GM23338 (cell line): ENCODE measurements around the gene SIRPD. TPM values are rescaled to one million over a fixed set of nuclear protein-coding genes. Genes with fewer than 3 reads are reported as not detected.

ENCODE experiments used
- ATAC-seq: fragments of 200-7000 bp; cut with Tn5 transposase; 3 replicates; pipeline ENCODE4 v1.9.1; 2020
- DNase-seq: peaks from one replicate; pipeline ENCODE4 v3.0.0-alpha.2; 2015; ENCODE audit warnings: low spot score
- H2AFZ ChIP-seq: fragments of 200-600 bp; sonication (generic); 2 replicates; pipeline ENCODE4 v1.8.0; 2016; ENCODE audit warnings: antibody characterized with exemption, mild to moderate bottlenecking, moderate library complexity
- H3F3A ChIP-seq: fragments of 200-600 bp; sonication (generic); replicated peaks from 2 replicates; pipeline ENCODE4 v1.8.0; 2017; ENCODE audit warnings: antibody characterized with exemption, mixed run types, low read depth
- H3K27ac ChIP-seq: fragments of 200-600 bp; sonication (generic); 2 replicates; pipeline ENCODE4 v1.6.1; 2016; ENCODE audit warnings: low read depth
- H3K27me3 ChIP-seq: fragments of 200-600 bp; sonication (generic); 2 replicates; pipeline ENCODE4 v1.8.0; 2016; ENCODE audit warnings: mild to moderate bottlenecking, mixed run types, moderate library complexity; ENCODE audit not compliant: insufficient read depth
- H3K36me3 ChIP-seq: fragments of 200-600 bp; sonication (generic); 2 replicates; pipeline ENCODE4 v1.8.0; 2016; ENCODE audit warnings: mild to moderate bottlenecking; ENCODE audit not compliant: insufficient read depth
- H3K4me1 ChIP-seq: fragments of 200-600 bp; sonication (generic); 2 replicates; pipeline ENCODE4 v1.8.0; 2016; ENCODE audit warnings: mild to moderate bottlenecking, moderate library complexity; ENCODE audit not compliant: insufficient read depth
- H3K4me2 ChIP-seq: fragments of 200-600 bp; sonication (generic); 2 replicates; pipeline ENCODE4 v1.7.1; 2017; ENCODE audit warnings: mixed run types
- H3K4me3 ChIP-seq: fragments of 200-600 bp; sonication (generic); 2 replicates; pipeline ENCODE4 v1.6.1; 2016; ENCODE audit warnings: mixed run types
- H3K79me2 ChIP-seq: fragments of 200-600 bp; sonication (generic); replicated peaks from 2 replicates; pipeline ENCODE4 v1.8.0; 2017; ENCODE audit warnings: mild to moderate bottlenecking; ENCODE audit not compliant: insufficient read depth
- H3K9me2 ChIP-seq: fragments of 200-600 bp; sonication (generic); 2 replicates; pipeline ENCODE4 v1.8.0; 2017; ENCODE audit not compliant: insufficient read depth
- H4K20me1 ChIP-seq: fragments of 200-600 bp; sonication (generic); replicated peaks from 2 replicates; pipeline ENCODE4 v1.8.0; 2017; ENCODE audit warnings: mild to moderate bottlenecking; ENCODE audit not compliant: insufficient read depth
- H3K27ac Mint-ChIP-seq: 2 replicates; pipeline ENCODE4 v1.8.0; 2020; ENCODE audit warnings: inconsistent platforms, mild to moderate bottlenecking, moderate library complexity, mixed read lengths
- H3K27me3 Mint-ChIP-seq: 3 replicates; pipeline ENCODE4 v1.8.0; 2022; ENCODE audit warnings: low read depth, mild to moderate bottlenecking, moderate library complexity, mixed read lengths, inconsistent platforms; ENCODE audit not compliant: insufficient read depth, poor library complexity
- H3K36me3 Mint-ChIP-seq: 3 replicates; pipeline ENCODE4 v1.8.0; 2021; ENCODE audit warnings: low read depth, mild to moderate bottlenecking, inconsistent platforms, moderate library complexity, mixed read lengths
- H3K4me1 Mint-ChIP-seq: 3 replicates; pipeline ENCODE4 v1.8.0; 2020; ENCODE audit warnings: mild to moderate bottlenecking, inconsistent platforms, mixed read lengths
- H3K4me3 Mint-ChIP-seq: 3 replicates; pipeline ENCODE4 v1.8.0; 2021; ENCODE audit warnings: moderate library complexity, mild to moderate bottlenecking, inconsistent platforms, mixed read lengths
- H3K9me3 Mint-ChIP-seq: 3 replicates; pipeline ENCODE4 v1.8.0; 2020; ENCODE audit warnings: moderate library complexity, mild to moderate bottlenecking, inconsistent platforms, mixed read lengths
- CREB1 ChIP-seq: fragments of 250-450 bp; sonication (Bioruptor Pico); IDR thresholded peaks from 2 replicates; pipeline ENCODE4 v1.5.0; 2020; ENCODE audit warnings: low read depth, mild to moderate bottlenecking, moderate library complexity
- EZH2 ChIP-seq: fragments of 200-600 bp; sonication (generic); IDR thresholded peaks from one replicate; pipeline ENCODE4 v1.8.0; 2017; ENCODE audit warnings: antibody characterized with exemption, mild to moderate bottlenecking, low read depth; ENCODE audit not compliant: unreplicated experiment
- EZH2phosphoT487 ChIP-seq: fragments of 200-600 bp; sonication (generic); IDR thresholded peaks from one replicate; pipeline ENCODE4 v1.8.1; 2018; ENCODE audit warnings: antibody characterized with exemption; ENCODE audit not compliant: unreplicated experiment
- JUNB ChIP-seq: IDR thresholded peaks from one replicate; pipeline ENCODE4 v1.6.1; 2016; ENCODE audit warnings: antibody characterized with exemption; ENCODE audit not compliant: unreplicated experiment
- NANOG ChIP-seq: IDR thresholded peaks from 2 replicates; pipeline ENCODE4 v1.6.1; 2016; ENCODE audit warnings: antibody characterized with exemption, borderline replicate concordance
- POLR2AphosphoS5 ChIP-seq: IDR thresholded peaks from 2 replicates; pipeline ENCODE4 v1.6.1; 2016; ENCODE audit warnings: antibody characterized with exemption, low read depth
- STAT1 ChIP-seq: IDR thresholded peaks from one replicate; pipeline ENCODE4 v1.6.1; 2016; ENCODE audit warnings: antibody characterized with exemption; ENCODE audit not compliant: unreplicated experiment
- ZNF114 ChIP-seq: fragments of 250-450 bp; sonication (Bioruptor Pico); IDR thresholded peaks from 2 replicates; pipeline ENCODE4 v1.5.0; 2020; ENCODE audit warnings: mild to moderate bottlenecking, moderate library complexity
- ZNF331 ChIP-seq: fragments of 250-450 bp; sonication (Bioruptor Pico); IDR thresholded peaks from 2 replicates; pipeline ENCODE4 v1.5.0; 2020; ENCODE audit warnings: low read depth, mild to moderate bottlenecking, moderate library complexity
- polyA plus RNA-seq: library from polyadenylated mRNA; unstranded; fragments of >200 nt; fragmentation: Nextera tagmentation; extraction: Ambion mirVana; gene quantifications from 2 replicates; pipeline ENCODE4 v1.2.1, GENCODE V29; 2016
- total RNA-seq: library from RNA; depleted of rRNA; stranded (reverse); fragments of >200 nt; shearing (Covaris generic); gene quantifications from 2 replicates; pipeline ENCODE4 v1.2.3, GENCODE V29; 2014
- TF ChIP-seq, protein P1 (sequence below): IDR thresholded peaks from one replicate; pipeline ENCODE4 v1.6.1; 2018; ENCODE audit warnings: antibody characterized with exemption; ENCODE audit not compliant: unreplicated experiment
- TF ChIP-seq, protein P2 (sequence below), 2 experiments: fragments of 200-600 bp in 1 of 2; sonication (generic) in 1 of 2; conservative IDR thresholded peaks; 2 replicates each; pipeline versions ENCODE4 v1.5.1 to v1.6.1; 2016 to 2017; ENCODE audit warnings: antibody characterized with exemption in 2 of 2, low read depth in 2 of 2, mild to moderate bottlenecking in 2 of 2, moderate library complexity in 1 of 2
- TF ChIP-seq, protein P3 (sequence below): fragments of 250-450 bp; sonication (Bioruptor Pico); IDR thresholded peaks from 2 replicates; pipeline ENCODE4 v1.5.0; 2020; ENCODE audit warnings: mild to moderate bottlenecking, moderate library complexity
- TF ChIP-seq, protein P4 (sequence below): IDR thresholded peaks from 2 replicates; pipeline ENCODE4 v1.6.1; 2016; ENCODE audit warnings: antibody characterized with exemption

Gene SIRPD
- total and polyA plus RNA-seq, 2 experiments from 2014 or later: not detected

DNA sequence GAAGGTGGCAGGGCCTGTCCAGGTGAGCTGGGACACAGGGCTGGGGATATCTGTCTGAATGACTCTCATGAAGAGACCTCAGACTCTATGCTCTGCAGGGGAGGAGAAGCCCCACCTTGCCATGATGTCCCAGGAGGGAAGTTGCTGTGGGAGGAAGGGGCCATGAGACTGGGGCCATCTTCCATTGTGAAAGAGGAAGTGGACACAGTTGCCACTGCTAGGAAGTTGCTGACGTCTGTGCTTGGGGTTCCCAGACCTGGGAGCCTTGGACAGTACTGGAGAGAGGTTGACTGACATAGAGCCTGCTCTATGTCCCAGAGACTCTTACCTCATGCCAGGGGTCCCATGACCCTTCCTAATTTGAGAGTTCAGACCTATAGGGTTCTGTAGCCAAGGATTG lies 37.8 kb upstream of the SIRPD start:
- Histone ChIP-seq H3K4me1 (no peaks in the 10 kb centered on the region), H3K27ac (no peak overlapping the region), H3K9me2 (no peaks in the 10 kb centered on the region), H2AFZ (no peak overlapping the region), H4K20me1 (no peaks in the 10 kb centered on the region), H3K27me3 (no peaks in the 10 kb centered on the region), H3K36me3 (no peaks in the 10 kb centered on the region), H3F3A (no peaks in the 10 kb centered on the region), H3K79me2 (no peaks in the 10 kb centered on the region), H3K4me2 (no peak overlapping the region), H3K4me3 (no peak overlapping the region)
- TF ChIP-seq, protein P1, sequence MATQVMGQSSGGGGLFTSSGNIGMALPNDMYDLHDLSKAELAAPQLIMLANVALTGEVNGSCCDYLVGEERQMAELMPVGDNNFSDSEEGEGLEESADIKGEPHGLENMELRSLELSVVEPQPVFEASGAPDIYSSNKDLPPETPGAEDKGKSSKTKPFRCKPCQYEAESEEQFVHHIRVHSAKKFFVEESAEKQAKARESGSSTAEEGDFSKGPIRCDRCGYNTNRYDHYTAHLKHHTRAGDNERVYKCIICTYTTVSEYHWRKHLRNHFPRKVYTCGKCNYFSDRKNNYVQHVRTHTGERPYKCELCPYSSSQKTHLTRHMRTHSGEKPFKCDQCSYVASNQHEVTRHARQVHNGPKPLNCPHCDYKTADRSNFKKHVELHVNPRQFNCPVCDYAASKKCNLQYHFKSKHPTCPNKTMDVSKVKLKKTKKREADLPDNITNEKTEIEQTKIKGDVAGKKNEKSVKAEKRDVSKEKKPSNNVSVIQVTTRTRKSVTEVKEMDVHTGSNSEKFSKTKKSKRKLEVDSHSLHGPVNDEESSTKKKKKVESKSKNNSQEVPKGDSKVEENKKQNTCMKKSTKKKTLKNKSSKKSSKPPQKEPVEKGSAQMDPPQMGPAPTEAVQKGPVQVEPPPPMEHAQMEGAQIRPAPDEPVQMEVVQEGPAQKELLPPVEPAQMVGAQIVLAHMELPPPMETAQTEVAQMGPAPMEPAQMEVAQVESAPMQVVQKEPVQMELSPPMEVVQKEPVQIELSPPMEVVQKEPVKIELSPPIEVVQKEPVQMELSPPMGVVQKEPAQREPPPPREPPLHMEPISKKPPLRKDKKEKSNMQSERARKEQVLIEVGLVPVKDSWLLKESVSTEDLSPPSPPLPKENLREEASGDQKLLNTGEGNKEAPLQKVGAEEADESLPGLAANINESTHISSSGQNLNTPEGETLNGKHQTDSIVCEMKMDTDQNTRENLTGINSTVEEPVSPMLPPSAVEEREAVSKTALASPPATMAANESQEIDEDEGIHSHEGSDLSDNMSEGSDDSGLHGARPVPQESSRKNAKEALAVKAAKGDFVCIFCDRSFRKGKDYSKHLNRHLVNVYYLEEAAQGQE: no peak
- TF ChIP-seq STAT1 (no peak), EZH2 (no peak), JUNB (no peak), POLR2AphosphoS5 (no peak), NANOG (no peak), EZH2phosphoT487 (no peak), ZNF331 (CRISPR knock-in tag) (no peak), CREB1 (CRISPR knock-in tag) (no peak), ZNF114 (no peak)
- TF ChIP-seq, protein P2, sequence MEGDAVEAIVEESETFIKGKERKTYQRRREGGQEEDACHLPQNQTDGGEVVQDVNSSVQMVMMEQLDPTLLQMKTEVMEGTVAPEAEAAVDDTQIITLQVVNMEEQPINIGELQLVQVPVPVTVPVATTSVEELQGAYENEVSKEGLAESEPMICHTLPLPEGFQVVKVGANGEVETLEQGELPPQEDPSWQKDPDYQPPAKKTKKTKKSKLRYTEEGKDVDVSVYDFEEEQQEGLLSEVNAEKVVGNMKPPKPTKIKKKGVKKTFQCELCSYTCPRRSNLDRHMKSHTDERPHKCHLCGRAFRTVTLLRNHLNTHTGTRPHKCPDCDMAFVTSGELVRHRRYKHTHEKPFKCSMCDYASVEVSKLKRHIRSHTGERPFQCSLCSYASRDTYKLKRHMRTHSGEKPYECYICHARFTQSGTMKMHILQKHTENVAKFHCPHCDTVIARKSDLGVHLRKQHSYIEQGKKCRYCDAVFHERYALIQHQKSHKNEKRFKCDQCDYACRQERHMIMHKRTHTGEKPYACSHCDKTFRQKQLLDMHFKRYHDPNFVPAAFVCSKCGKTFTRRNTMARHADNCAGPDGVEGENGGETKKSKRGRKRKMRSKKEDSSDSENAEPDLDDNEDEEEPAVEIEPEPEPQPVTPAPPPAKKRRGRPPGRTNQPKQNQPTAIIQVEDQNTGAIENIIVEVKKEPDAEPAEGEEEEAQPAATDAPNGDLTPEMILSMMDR (conservative IDR thresholded peaks at IDR 0.05; ENCODE audit: low read depth in 2 of 2): no peak
- TF ChIP-seq, protein P3, sequence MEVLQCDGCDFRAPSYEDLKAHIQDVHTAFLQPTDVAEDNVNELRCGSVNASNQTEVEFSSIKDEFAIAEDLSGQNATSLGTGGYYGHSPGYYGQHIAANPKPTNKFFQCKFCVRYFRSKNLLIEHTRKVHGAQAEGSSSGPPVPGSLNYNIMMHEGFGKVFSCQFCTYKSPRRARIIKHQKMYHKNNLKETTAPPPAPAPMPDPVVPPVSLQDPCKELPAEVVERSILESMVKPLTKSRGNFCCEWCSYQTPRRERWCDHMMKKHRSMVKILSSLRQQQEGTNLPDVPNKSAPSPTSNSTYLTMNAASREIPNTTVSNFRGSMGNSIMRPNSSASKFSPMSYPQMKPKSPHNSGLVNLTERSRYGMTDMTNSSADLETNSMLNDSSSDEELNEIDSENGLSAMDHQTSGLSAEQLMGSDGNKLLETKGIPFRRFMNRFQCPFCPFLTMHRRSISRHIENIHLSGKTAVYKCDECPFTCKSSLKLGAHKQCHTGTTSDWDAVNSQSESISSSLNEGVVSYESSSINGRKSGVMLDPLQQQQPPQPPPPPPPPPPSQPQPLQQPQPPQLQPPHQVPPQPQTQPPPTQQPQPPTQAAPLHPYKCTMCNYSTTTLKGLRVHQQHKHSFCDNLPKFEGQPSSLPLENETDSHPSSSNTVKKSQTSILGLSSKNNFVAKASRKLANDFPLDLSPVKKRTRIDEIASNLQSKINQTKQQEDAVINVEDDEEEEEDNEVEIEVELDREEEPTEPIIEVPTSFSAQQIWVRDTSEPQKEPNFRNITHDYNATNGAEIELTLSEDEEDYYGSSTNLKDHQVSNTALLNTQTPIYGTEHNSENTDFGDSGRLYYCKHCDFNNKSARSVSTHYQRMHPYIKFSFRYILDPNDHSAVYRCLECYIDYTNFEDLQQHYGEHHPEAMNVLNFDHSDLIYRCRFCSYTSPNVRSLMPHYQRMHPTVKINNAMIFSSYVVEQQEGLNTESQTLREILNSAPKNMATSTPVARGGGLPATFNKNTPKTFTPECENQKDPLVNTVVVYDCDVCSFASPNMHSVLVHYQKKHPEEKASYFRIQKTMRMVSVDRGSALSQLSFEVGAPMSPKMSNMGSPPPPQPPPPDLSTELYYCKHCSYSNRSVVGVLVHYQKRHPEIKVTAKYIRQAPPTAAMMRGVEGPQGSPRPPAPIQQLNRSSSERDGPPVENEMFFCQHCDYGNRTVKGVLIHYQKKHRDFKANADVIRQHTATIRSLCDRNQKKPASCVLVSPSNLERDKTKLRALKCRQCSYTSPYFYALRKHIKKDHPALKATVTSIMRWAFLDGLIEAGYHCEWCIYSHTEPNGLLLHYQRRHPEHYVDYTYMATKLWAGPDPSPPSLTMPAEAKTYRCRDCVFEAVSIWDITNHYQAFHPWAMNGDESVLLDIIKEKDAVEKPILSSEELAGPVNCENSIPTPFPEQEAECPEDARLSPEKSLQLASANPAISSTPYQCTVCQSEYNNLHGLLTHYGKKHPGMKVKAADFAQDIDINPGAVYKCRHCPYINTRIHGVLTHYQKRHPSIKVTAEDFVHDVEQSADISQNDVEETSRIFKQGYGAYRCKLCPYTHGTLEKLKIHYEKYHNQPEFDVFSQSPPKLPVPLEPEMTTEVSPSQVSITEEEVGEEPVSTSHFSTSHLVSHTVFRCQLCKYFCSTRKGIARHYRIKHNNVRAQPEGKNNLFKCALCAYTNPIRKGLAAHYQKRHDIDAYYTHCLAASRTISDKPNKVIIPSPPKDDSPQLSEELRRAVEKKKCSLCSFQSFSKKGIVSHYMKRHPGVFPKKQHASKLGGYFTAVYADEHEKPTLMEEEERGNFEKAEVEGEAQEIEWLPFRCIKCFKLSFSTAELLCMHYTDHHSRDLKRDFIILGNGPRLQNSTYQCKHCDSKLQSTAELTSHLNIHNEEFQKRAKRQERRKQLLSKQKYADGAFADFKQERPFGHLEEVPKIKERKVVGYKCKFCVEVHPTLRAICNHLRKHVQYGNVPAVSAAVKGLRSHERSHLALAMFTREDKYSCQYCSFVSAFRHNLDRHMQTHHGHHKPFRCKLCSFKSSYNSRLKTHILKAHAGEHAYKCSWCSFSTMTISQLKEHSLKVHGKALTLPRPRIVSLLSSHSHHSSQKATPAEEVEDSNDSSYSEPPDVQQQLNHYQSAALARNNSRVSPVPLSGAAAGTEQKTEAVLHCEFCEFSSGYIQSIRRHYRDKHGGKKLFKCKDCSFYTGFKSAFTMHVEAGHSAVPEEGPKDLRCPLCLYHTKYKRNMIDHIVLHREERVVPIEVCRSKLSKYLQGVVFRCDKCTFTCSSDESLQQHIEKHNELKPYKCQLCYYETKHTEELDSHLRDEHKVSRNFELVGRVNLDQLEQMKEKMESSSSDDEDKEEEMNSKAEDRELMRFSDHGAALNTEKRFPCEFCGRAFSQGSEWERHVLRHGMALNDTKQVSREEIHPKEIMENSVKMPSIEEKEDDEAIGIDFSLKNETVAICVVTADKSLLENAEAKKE (CRISPR knock-in tag): no peak
- TF ChIP-seq, protein P4, sequence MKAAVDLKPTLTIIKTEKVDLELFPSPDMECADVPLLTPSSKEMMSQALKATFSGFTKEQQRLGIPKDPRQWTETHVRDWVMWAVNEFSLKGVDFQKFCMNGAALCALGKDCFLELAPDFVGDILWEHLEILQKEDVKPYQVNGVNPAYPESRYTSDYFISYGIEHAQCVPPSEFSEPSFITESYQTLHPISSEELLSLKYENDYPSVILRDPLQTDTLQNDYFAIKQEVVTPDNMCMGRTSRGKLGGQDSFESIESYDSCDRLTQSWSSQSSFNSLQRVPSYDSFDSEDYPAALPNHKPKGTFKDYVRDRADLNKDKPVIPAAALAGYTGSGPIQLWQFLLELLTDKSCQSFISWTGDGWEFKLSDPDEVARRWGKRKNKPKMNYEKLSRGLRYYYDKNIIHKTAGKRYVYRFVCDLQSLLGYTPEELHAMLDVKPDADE: no peak
- H3K4me1 Mint-ChIP-seq: no peaks in the 10 kb centered on the region
- no peaks in the 10 kb centered on the region for H3K36me3 Mint-ChIP-seq
- H3K4me3 Mint-ChIP-seq: no peak overlapping the region
- ATAC-seq: no peak
- H3K27ac Mint-ChIP-seq: no peak overlapping the region
- no peaks in the 10 kb centered on the region for H3K9me3 Mint-ChIP-seq
- no peaks in the 10 kb centered on the region for H3K27me3 Mint-ChIP-seq
- no peak for DNase-seq
